K562 (cell line): Measurements from ENCODE around the gene PGBD1. TPM values are rescaled to one million over a fixed set of nuclear protein-coding genes. Genes with fewer than 3 reads are reported as not detected.
A peak's percentile ranks its signal among the peaks of the same experiment; 100 is the strongest.

Source experiments
- BCOR ChIP-seq: fragments of 450-650 bp; IDR thresholded peaks from 2 replicates; pipeline ENCODE4 v1.6.1; 2016
- CBX3 ChIP-seq, 2 experiments: IDR thresholded peaks; 1 replicate in 1 of 2; 2 replicates in 1 of 2; pipeline ENCODE4 v1.6.1; 2012; ENCODE audit warnings: inconsistent platforms in 2 of 2, low read length in 2 of 2, borderline replicate concordance in 1 of 2, control low read depth in 1 of 2
- CTBP1 ChIP-seq: fragments of 450-650 bp; IDR thresholded peaks from 2 replicates; pipeline ENCODE4 v1.6.1; 2016; ENCODE audit warnings: borderline replicate concordance
- ETV6 ChIP-seq, 3 experiments: fragments of 150-350 bp in 1 of 3; sonication (generic) in 1 of 3; formaldehyde crosslinking in 1 of 3; IDR thresholded peaks; 2 replicates each; pipeline versions ENCODE4 v1.6.1 to v1.8.0; 2014 to 2022; ENCODE audit warnings: borderline replicate concordance in 2 of 3, low read depth in 2 of 3, antibody characterized with exemption in 1 of 3, low read length in 1 of 3, mild to moderate bottlenecking in 1 of 3, missing genetic modification reagents in 1 of 3
- HDAC1 ChIP-seq, 2 experiments: fragments of 450-650 bp; IDR thresholded peaks; 2 replicates each; pipeline ENCODE4 v1.6.1; 2016 to 2017; ENCODE audit warnings: inconsistent platforms in 1 of 2, mild to moderate bottlenecking in 1 of 2, moderate library complexity in 1 of 2
- HDGF ChIP-seq: fragments of 450-650 bp; IDR thresholded peaks from 2 replicates; pipeline ENCODE4 v1.6.1; 2016
- HLTF ChIP-seq: fragments of 450-650 bp; IDR thresholded peaks from 2 replicates; pipeline ENCODE4 v1.6.1; 2016
- LARP7 ChIP-seq: fragments of 450-650 bp; IDR thresholded peaks from 2 replicates; pipeline ENCODE4 v1.6.1; 2016
- MCM3 ChIP-seq: fragments of 450-650 bp; IDR thresholded peaks from 2 replicates; pipeline ENCODE4 v1.6.1; 2016
- NFRKB ChIP-seq: fragments of 450-650 bp; IDR thresholded peaks from 2 replicates; pipeline ENCODE4 v1.6.1; 2016; ENCODE audit warnings: low read depth
- OTX1 ChIP-seq: fragments of 450-650 bp; formaldehyde crosslinking; IDR thresholded peaks from 2 replicates; pipeline ENCODE4 v1.4.0; 2022; ENCODE audit warnings: mild to moderate bottlenecking
- TFAM ChIP-seq: fragments of 250-450 bp; sonication (Bioruptor Pico); conservative IDR thresholded peaks from 2 replicates; pipeline ENCODE4 v1.5.0; 2021; ENCODE audit warnings: mild to moderate bottlenecking, moderate library complexity
- ZEB2 ChIP-seq: fragments of 450-650 bp; IDR thresholded peaks from 2 replicates; pipeline ENCODE4 v1.6.1; 2016
- polyA plus RNA-seq, 8 experiments: library from polyadenylated mRNA; depleted of rRNA in 4 of 8; stranded (reverse) in 5 of 8; unstranded in 3 of 8; fragments of >200 nt; fragmentation: Nextera tagmentation in 2 of 8; fragmentation: Illumina TruSeq in 1 of 8; extraction: Ambion mirVana in 2 of 8; extraction: Trizol in 1 of 8; gene quantifications; 2 replicates each; pipeline versions ENCODE4 v1.2.1 to v1.2.3, GENCODE V29; 2011 to 2014; ENCODE audit warnings: inconsistent platforms in 1 of 8, missing spikeins in 1 of 8
- total RNA-seq, 7 experiments: library from RNA; depleted of rRNA in 6 of 7; stranded (reverse); fragments of >200 nt in 6 of 7; fragmentation: Illumina TruSeq in 2 of 7; extraction: Trizol in 2 of 7; gene quantifications; 2 replicates each; pipeline versions ENCODE4 v1.2.1 to v1.2.3, GENCODE V29; 2011 to 2021; ENCODE audit warnings: low replicate concordance in 1 of 7
- TF ChIP-seq, protein P1 (sequence below): fragments of 450-650 bp; IDR thresholded peaks from 2 replicates; pipeline ENCODE4 v1.6.1; 2016; ENCODE audit warnings: borderline replicate concordance
- TF ChIP-seq, protein P2 (sequence below), 2 experiments: fragments of 450-650 bp; formaldehyde crosslinking in 1 of 2; IDR thresholded peaks; 2 replicates each; pipeline versions ENCODE4 v1.4.0 to v1.6.1; 2014 to 2020; ENCODE audit warnings: mild to moderate bottlenecking in 2 of 2, borderline replicate concordance in 1 of 2, low read depth in 1 of 2
- TF ChIP-seq, protein P3 (sequence below): fragments of 450-650 bp; IDR thresholded peaks from 2 replicates; pipeline ENCODE4 v1.6.1; 2017; ENCODE audit warnings: antibody characterized with exemption

The PGBD1 gene
- total and polyA plus RNA-seq, 9 of the 15 experiments (the other 6 are each of a cell fraction or from before 2014, with no cell fraction given), result 3.3 to 9.0 (median 7.3) TPM

DNA sequence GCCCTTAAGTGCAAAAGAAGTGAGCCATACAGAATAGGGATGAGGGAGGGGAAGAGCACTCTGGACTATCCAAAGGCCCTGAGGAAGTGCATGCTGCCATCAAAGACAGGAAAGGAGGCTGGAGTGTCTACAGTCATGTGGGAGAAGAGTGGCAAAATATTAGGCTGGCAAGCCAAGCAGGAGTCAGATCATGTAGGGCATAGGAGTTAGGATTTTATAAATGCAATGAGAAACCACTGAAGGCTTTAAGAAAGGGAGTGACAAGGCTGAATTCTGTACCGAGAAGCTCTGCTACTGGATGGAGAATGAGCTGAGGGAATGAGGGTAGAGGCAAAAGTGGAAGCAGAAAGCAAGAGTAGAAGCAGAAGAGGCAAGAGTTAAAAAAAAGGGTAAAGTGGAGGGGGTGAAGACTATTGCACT is 52.2 kb downstream of the PGBD1 start (continued):
- TF ChIP-seq ETV6 (IDR thresholded peaks at IDR 0.05; ENCODE audit: borderline replicate concordance in 1 of 2, low read depth in 2 of 2, low read length in 1 of 2), result no peak
- no peak for TF ChIP-seq ETV6 (CRISPR knock-in tag; IDR thresholded peaks at IDR 0.05; ENCODE audit: borderline replicate concordance)
- peak; percentile 83; the same call in 1 of the 2 replicates for TF ChIP-seq HDGF
- TF ChIP-seq, protein P1, sequence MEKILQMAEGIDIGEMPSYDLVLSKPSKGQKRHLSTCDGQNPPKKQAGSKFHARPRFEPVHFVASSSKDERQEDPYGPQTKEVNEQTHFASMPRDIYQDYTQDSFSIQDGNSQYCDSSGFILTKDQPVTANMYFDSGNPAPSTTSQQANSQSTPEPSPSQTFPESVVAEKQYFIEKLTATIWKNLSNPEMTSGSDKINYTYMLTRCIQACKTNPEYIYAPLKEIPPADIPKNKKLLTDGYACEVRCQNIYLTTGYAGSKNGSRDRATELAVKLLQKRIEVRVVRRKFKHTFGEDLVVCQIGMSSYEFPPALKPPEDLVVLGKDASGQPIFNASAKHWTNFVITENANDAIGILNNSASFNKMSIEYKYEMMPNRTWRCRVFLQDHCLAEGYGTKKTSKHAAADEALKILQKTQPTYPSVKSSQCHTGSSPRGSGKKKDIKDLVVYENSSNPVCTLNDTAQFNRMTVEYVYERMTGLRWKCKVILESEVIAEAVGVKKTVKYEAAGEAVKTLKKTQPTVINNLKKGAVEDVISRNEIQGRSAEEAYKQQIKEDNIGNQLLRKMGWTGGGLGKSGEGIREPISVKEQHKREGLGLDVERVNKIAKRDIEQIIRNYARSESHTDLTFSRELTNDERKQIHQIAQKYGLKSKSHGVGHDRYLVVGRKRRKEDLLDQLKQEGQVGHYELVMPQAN, result peak; percentile 54; the same call in 1 of the 2 replicates
- peak; percentile 58; the same call in 1 of the 2 replicates for TF ChIP-seq BCOR
- TF ChIP-seq LARP7, result peak; percentile 82; the same call in 1 of the 2 replicates
- TF ChIP-seq ZEB2, result 0 out of 2 replicates have a peak, but pooled peaks have one; percentile 43
- 0 out of 2 replicates have a peak, but pooled peaks have one; percentile 37 for TF ChIP-seq NFRKB
- TF ChIP-seq, protein P2, sequence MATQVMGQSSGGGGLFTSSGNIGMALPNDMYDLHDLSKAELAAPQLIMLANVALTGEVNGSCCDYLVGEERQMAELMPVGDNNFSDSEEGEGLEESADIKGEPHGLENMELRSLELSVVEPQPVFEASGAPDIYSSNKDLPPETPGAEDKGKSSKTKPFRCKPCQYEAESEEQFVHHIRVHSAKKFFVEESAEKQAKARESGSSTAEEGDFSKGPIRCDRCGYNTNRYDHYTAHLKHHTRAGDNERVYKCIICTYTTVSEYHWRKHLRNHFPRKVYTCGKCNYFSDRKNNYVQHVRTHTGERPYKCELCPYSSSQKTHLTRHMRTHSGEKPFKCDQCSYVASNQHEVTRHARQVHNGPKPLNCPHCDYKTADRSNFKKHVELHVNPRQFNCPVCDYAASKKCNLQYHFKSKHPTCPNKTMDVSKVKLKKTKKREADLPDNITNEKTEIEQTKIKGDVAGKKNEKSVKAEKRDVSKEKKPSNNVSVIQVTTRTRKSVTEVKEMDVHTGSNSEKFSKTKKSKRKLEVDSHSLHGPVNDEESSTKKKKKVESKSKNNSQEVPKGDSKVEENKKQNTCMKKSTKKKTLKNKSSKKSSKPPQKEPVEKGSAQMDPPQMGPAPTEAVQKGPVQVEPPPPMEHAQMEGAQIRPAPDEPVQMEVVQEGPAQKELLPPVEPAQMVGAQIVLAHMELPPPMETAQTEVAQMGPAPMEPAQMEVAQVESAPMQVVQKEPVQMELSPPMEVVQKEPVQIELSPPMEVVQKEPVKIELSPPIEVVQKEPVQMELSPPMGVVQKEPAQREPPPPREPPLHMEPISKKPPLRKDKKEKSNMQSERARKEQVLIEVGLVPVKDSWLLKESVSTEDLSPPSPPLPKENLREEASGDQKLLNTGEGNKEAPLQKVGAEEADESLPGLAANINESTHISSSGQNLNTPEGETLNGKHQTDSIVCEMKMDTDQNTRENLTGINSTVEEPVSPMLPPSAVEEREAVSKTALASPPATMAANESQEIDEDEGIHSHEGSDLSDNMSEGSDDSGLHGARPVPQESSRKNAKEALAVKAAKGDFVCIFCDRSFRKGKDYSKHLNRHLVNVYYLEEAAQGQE (IDR thresholded peaks at IDR 0.05; ENCODE audit: borderline replicate concordance), result 0 out of 2 replicates have a peak, but pooled peaks have one; percentile 2
- TF ChIP-seq, protein P2 (CRISPR knock-in tag; IDR thresholded peaks at IDR 0.05; ENCODE audit: low read depth), result no peak
- TF ChIP-seq CTBP1, result peak; percentile 15; the same call in 1 of the 2 replicates
- TF ChIP-seq, protein P3, sequence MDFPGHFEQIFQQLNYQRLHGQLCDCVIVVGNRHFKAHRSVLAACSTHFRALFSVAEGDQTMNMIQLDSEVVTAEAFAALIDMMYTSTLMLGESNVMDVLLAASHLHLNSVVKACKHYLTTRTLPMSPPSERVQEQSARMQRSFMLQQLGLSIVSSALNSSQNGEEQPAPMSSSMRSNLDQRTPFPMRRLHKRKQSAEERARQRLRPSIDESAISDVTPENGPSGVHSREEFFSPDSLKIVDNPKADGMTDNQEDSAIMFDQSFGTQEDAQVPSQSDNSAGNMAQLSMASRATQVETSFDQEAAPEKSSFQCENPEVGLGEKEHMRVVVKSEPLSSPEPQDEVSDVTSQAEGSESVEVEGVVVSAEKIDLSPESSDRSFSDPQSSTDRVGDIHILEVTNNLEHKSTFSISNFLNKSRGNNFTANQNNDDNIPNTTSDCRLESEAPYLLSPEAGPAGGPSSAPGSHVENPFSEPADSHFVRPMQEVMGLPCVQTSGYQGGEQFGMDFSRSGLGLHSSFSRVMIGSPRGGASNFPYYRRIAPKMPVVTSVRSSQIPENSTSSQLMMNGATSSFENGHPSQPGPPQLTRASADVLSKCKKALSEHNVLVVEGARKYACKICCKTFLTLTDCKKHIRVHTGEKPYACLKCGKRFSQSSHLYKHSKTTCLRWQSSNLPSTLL, result 0 out of 2 replicates have a peak, but pooled peaks have one; percentile 24
- TF ChIP-seq HLTF, result peak; percentile 66; the same call in 1 of the 2 replicates
- no peak for TF ChIP-seq TFAM (CRISPR knock-in tag)
- TF ChIP-seq HDAC1 (IDR thresholded peaks at IDR 0.05), result peak in 1 of 2 experiments; percentile 71; a peak in 1 of 4 replicates
- peak; percentile 78; the same call in 1 of the 2 replicates for TF ChIP-seq OTX1 (CRISPR knock-in tag)
- TF ChIP-seq CBX3 (IDR thresholded peaks at IDR 0.05; ENCODE audit: borderline replicate concordance in 1 of 2, low read length in 2 of 2), result 0 out of 3 replicates have a peak, but pooled peaks of 1 of the 2 experiments have one; percentile 11
- TF ChIP-seq MCM3, result no peak
